Dedifferentiated amniotic fluid mesenchymal stem cell (primary cell): ENCODE data around the gene CYB5R3.
"Not testable (repeated sequence)": the region's sequence is repeated elsewhere in the genome, so short reads cannot be mapped to it uniquely, and the experiment has no call there.

Experiments used
- DNase-seq: peaks from one replicate; pipeline ENCODE4 v3.0.0-alpha.2; 2016; ENCODE audit errors: extremely low spot score

CYB5R3 gene

GRCh38 chr22:42567950-42568349, 81.2 kb downstream of the CYB5R3 start:
- DNase-seq = not testable (repeated sequence)
